Right renal pelvis (tissue), 4 donors: ENCODE data around the gene COX17. TPM values are rescaled to one million over a fixed set of nuclear protein-coding genes. Genes with fewer than 3 reads are reported as not detected.

Source experiments
- DNase-seq, 4 donors: peaks; one replicate each; pipeline ENCODE4 v3.0.0-alpha.2; 2013; ENCODE audit warnings: low read depth in 4 of 4, low spot score in 3 of 4, missing footprints in 1 of 4
- polyA plus RNA-seq, 4 donors: library from polyadenylated mRNA; unstranded; fragments of 120-200 nt; gene quantifications; one replicate each; pipeline ENCODE4 v1.2.1, GENCODE V29; 2013; ENCODE audit not compliant: insufficient read length in 4 of 4

The COX17 gene
- polyA plus RNA-seq, 4 donors = 44.9 to 53.5 (median 50.2) TPM

DNA sequence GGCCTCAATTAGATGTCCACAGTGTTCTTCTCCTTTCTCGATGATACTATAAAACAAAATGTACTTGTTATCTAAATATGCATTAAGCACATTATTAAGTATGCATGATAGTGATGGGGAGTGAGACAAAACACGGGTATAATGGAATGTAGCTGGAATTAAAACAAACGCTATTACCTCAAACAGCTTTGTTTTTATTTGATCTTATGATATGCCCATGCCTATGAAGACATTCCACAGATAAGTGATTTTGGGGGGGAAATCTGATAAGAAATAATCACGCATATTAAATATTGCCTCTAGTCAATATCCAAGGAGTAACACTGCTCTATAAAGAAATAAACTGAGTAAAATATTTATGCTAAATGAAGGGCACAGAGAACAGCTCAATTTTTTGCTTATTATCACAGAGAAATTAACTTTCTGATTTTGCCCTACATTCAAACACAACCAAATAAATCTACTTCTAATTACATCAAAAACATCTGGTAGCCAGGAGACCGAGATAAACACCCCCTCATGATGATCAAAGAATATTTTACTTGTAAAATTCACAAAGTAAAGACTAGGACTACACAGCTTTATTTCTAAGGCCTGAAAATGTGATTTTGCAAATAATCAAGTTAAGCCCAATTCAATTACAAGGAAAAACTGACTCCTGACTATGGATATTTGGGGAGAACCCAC is 1.9 kb downstream of the COX17 start:
- no peak for DNase-seq

GRCh38 chr3:119673875-119674274 is 3.3 kb downstream of the COX17 start:
- DNase-seq = no peak

GRCh38 chr3:119672776-119673175 is 4.4 kb downstream of the COX17 start:
- DNase-seq = no peak

DNA sequence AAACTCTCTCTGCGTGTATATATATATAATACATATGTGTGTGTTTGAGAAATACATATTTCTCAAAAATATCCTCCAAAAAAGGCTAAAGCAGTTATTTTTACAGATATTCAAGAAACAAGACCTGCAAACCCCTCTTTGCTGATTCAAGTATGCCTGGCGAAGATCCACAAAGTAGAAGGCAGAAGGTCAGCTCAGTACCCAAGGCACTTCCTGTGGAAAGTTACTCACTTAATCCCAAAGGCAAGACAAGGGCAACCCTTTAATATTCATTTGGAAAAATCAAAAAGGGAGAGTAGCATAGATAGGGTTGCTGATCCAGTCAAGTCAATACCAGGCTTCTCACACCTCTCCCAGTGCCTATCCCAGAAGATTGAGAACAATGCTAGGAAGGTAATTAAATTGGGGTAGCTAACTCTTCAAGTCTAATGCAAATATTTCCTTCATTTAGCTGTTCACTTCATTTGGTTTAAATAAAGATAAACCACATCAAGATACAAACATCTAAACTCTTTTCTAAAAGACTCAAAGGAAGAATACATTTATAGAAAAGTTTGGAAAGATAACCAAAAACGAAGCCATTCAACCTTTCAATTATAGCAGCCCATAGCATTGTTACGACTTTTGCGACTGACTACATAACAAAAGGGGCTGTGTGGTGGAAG is 7.2 kb downstream of the COX17 start:
- DNase-seq = no peak

DNA sequence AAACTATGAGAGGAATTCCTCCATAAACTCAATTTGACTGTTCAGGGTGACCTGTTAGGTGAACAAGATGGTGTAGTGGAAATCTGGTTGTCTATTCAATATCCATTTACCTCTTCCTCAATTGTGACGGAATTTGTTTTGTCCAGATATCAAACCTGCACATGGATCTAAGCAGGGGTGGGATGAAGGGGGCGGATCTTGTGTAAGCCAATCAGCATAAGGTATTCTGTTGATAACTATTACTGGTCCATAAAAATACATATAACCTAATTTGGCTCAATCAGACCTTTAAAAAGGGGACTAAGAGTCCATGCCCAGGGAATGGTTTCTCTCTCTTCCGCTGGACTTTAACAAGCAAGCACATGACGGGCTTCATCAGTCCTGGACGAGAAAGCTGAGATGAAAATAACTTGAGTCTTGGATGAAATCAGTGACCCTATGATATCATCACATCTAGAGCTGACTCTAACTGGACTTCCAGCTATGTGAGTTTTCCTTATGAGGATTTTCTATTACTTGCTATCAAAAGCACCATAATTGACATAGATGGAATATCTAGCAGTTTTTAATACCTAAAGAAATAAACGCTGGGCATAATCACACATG is 11.1 kb downstream of the COX17 start:
- no peak for DNase-seq

- DNase-seq = no peak
Measured at GRCh38 chr3:119664850-119665379, 12.3 kb downstream of the COX17 start.

DNA sequence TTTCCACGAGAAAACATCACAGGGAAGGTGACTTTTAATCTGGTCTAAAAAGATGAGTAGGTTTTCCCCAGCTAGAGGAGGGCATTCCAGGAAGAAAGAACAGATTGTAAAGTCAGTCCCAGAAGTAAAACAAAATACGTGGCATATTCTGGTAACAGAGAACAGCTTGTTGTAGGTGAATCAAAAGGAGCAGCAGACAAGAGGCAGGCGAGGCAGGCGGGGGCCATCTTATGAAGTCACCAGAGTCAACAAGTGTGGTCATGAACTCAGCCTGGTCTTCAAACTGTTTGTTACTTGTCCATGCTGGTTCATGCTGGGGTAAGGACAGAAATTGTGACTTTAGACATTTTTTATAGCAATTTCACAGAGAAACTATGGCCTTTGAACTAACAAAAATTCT is 12.8 kb downstream of the COX17 start:
- DNase-seq = no peak

GRCh38 chr3:119663885-119664284 is 13.3 kb downstream of the COX17 start:
- DNase-seq = no peak

DNA sequence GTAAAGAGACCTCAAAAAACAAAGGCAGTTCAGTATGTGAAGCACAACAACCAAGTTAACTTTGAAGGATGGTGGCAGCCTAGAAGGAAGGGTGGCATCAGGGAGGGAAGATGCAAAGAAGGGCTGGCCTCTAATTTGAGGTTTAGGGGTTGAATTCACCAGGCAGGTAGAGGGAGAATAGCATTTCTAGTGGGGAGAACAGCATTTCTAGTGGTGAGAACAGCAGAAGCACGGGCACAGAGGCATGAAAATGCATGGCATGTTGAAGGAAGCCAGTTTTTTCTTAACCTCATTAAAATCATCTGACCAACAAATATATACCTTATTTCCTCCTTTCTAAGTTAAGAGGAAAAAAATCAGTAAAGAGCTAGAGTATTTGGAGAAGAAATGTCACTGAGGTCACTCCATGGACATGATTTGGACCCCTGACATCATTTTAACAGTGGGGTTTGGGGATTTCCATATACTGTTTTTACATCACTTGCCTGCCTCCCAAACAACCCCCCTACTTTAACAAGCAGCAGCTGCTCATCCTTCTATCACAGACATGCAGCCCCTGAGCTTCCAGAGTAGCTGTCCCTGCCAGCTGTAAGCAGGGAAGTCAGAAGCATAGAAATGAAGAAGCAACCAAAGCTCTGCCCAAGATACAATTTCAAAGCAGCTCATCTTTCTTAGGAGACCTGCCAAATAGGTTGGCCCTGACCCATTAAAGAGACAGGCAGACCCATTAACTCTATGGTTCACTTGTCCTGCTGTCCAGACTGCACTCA is 14.4 kb downstream of the COX17 start:
- no peak for DNase-seq

- DNase-seq = no peak
Measured at GRCh38 chr3:119660474-119661440, 16.4 kb downstream of the COX17 start, which contains the start of gene POPDC2. Gene POPDC2 (minus strand): TSS chr3:119660589. CDS start chr3:119660423, 166 bp downstream.

DNA sequence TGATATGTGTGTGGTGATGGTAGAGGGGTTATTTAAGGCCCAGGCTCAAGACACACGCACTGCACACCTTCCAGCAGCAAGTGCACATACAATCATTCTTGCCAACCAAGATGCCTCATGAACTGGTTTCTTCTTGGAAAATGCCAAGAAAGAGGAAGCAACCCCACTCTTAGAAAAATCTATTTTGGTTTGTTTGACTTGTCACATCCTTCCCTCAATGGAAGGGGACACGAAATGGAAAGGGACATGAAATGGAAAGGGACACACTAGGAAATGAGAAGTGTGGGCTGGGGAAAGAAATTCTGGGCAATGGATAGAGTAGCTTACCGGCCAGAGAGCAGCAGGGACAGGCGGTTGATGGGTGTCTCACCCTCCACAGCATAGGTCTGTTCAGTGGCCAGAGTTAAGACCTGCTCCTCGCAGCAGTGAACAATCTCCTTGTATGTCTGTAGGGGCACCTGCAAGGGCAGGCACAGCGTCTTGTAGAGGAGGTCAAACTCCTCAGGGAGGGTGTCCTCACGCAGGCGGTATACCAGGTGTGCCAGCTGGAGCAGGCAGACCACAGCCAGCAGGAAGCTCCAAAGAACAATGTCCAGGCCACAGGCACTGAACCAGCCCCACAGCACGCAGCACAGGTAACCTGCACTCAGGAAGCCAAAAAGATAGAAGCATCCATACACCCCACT is 17.5 kb downstream of the COX17 start:
- DNase-seq = no peak

DNA sequence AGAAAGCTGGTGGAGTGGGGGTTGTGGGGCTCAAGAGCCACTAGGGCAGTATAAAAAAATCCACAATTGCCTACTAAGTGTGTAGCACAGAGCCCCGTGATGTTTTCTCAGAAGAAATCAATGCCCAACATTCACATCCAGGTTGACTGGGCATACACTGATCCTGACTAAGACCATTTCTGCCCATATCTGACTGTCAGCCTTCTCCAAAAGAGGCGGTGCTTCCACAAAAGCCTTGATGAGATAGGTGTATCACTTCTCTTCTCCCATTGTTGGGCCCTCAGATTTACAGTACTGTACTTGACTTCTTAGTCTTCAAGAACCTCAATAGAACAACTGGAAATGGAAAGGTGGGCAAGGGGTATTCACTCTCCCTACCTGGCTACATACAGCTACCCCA is 18.2 kb downstream of the COX17 start:
- DNase-seq = no peak

- DNase-seq = no peak
Measured at GRCh38 chr3:119657887-119658702, 19.1 kb downstream of the COX17 start.

GRCh38 chr3:119653876-119654275 is 23.3 kb downstream of the COX17 start:
- DNase-seq = no peak

- DNase-seq = no peak
Measured at GRCh38 chr3:119652306-119653033, 24.7 kb downstream of the COX17 start.

DNA sequence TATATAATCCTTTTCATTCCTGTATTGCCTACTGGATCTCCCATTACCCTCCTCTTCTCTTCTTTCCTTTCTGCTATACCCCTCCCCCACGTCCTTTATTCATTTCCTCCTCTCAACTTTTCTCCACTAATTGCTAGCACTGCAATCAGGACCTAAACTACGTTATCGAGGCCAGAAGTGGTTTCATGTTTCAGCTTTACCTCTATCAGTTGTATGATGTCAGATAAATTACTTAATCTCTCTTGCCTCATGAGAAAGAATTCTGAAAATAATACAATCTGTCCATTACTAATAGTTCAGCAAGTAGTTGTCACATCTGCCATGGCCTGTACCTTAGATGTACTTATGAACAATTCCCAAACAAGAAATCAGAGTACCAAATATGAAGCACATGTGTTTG is 27.4 kb downstream of the COX17 start:
- DNase-seq = no peak

DNA sequence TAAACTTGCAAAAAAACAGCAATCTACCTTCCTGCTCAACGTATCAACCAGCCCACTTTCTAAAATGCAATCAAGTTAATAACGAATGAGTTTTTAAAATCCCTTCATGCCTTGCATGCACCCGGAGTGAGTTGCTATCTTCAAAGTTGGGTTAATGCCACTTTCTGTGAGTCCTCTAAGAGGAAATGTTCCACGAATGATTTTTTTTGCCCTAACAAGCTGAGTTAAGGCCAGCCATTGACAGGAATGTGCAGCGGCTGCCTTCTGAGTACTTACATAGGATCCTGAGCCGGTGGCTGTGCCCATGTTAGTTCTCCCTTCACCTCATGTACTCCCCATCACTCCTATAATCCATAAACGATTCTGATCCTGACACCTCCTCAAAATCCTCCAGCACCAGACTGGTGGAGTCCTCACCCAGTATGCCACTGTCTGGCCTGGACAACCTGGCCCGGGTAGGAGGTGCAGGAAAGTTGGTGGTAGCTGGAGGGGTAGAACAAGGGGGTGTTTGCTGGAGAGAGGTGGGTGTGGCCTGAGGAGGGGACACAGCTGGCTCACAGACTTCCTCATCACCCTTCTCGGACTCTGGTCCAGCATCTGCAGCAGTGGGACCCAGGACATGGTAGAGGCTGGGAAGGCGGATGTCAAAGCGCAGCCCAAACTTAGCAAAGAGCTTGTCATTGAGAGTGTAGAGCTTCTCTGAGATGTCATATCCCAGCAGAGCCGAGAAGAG is 29.2 kb downstream of the COX17 start:
- DNase-seq = no peak
